ENCODE measurements around the gene ZNF280A.
A peak's percentile ranks its signal among the peaks of the same experiment; 100 is the strongest.

ZNF280A gene

DNA sequence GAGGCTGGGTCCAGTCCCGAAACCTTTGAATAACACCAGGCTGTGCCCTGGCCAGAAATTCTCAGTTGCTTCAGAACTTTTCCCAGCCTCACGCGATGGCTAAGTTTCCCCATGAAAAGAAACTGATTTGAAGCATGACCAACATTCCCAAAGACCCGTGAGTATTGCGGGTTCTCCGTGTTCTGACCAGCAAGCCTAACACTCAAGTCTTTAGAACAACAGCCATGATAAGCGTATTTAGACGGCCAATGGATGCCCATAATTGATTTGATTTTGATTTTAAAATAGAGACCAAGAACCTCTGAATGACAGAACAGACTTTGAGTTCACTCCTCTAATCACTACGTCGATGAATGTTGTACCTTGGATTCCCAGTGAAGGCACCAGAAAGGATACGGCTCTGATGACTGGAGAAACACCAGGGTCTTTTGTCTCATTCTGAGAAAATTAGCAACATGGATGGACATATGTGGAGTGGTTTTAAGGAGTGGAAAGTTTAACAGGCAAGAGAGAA, 55.5 kb downstream of the ZNF280A start:
- no peak for TF ChIP-seq BACH2 (CRISPR knock-in tag; IDR thresholded peaks at IDR 0.05; ENCODE audit: borderline replicate concordance)
- TF ChIP-seq TSHZ2 (CRISPR knock-in tag; IDR thresholded peaks at IDR 0.05) = no peak
- no peak for TF ChIP-seq ARNTL (CRISPR knock-in tag; IDR thresholded peaks at IDR 0.05; ENCODE audit: borderline replicate concordance, low read depth)
- TF ChIP-seq ZFP30 (CRISPR knock-in tag; IDR thresholded peaks at IDR 0.05) = no peak
- no peak for ATAC-seq

GRCh38 chr22:22463855-22464540, 56.1 kb downstream of the ZNF280A start:
- peak; percentile 49; the same call in 1 of the 2 replicates for TF ChIP-seq PPARA (CRISPR knock-in tag; IDR thresholded peaks at IDR 0.05; ENCODE audit: borderline replicate concordance)
- no peak for TF ChIP-seq GLIS3 (CRISPR knock-in tag; IDR thresholded peaks at IDR 0.05)
- peak; percentile 97 for ATAC-seq

Measured in SK-N-SH treated with all-trans-retinoic acid at 6 μM for 48 hours (cell line).